GM12864 (cell line): Measurements from ENCODE around the gene CD40.

ENCODE experiments used
- DNase-seq: peaks from one replicate; pipeline ENCODE4 v3.0.0-alpha.2; 2011; ENCODE audit warnings: low read depth
- H3K4me3 ChIP-seq: 2 replicates; pipeline ENCODE4 v1.5.1; 2011; ENCODE audit warnings: mild to moderate bottlenecking, low read depth, low read length, control low read depth
- CTCF ChIP-seq: IDR thresholded peaks from 2 replicates; pipeline ENCODE4 v1.5.1; 2011; ENCODE audit warnings: low read depth, mild to moderate bottlenecking, moderate library complexity, low read length, control low read depth, inconsistent platforms; ENCODE audit errors: missing control alignments

Gene CD40

DNA sequence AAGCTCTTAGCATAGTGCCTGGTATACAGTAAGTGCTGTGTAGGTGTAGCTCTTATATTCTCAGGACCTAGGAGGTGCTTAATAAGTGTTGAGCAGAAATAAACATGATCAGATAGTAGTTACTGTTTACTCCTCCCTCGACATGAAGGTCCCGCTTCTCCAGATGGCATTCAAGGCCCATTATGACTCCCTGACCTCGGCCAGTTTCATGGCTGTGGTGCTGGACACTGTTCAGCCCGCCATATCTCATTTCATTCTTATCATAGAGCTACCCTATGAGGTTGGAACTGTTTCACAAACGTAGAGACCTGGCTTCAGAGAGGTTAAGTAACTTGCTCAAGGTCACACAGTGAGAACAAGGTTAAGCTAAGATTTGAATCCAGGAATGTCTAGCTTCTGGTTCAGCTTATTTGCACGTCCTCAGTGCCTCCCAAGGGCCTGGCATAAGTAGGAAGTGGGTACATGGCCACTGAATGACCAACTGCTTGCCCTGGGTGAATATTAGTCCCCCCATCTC, 39.0 kb downstream of the CD40 start:
- no peak overlapping the region for H3K4me3 ChIP-seq
- no peak for DNase-seq
- TF ChIP-seq CTCF: no peak

GRCh38 chr20:46157625-46158024, 39.5 kb downstream of the CD40 start:
- no peak overlapping the region for H3K4me3 ChIP-seq
- no peak for DNase-seq
- no peak for TF ChIP-seq CTCF

- TF ChIP-seq CTCF: no peak
- no peak for DNase-seq
- no peak overlapping the region for H3K4me3 ChIP-seq
These were observed 40.4 kb downstream of the CD40 start for GRCh38 chr20:46158476-46158987.

DNA sequence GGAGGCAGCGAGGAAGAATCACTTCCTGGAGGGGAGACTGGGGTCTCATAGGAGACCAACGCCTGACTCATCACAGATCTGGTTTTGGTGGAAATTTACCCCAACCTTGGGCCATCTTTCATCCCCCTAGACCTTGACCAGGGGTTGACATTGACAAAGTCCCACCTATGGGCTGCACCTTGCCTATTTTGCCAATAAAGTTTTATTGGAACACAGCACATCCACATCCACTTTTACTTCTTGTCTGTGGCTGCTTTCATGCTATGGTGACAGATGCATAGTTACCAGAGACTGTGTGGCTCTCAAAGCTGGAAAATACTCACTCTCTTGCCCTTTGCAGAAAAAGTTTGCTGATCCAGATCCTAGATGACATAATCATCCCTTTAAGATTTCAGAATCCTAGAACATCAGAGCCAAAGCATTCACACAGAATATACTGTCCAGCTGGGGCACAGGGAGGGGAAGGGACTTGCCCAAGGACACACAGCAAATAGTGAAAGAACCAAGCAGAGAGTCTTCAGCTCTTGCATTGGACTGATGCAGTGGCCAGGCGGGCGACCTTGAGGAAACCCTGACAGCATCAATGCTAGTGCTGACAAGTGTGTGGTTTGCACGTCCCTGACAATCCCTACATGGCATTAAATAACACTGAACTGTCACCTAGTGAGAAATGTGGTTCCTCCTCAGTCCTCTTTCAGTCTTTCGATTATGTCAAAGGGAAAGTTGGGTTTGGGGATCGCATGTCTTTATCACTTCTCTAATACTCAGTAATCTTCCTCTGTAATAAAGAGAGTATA, 41.2 kb downstream of the CD40 start:
- TF ChIP-seq CTCF: no peak
- H3K4me3 ChIP-seq: no peak overlapping the region
- no peak for DNase-seq

- no peak for DNase-seq
- H3K4me3 ChIP-seq: no peak overlapping the region
- TF ChIP-seq CTCF: no peak
These were observed 42.5 kb downstream of the CD40 start for GRCh38 chr20:46160661-46161060.

DNA sequence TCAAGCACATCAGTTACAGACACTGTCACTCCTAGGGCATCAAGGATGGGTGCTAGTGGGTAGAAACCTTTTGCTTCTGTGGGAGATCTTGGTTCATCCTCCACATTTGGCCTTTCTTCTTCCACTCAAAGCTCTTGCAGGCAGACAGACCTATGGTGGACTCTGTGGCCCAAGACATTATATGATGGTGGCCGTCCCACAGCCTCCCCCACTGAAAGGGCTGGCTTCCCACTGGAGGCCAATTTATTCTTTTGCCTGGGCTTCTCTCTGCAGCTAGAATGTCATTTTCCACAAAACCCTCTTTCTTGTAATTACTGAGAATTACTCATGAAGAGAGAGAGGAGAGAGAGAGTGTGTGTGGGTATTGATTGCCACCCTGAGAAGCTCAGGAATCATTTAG, 43.8 kb downstream of the CD40 start:
- H3K4me3 ChIP-seq: no peak overlapping the region
- DNase-seq: no peak
- TF ChIP-seq CTCF: no peak

- no peak for TF ChIP-seq CTCF
These were observed 46.1 kb downstream of the CD40 start for GRCh38 chr20:46164254-46164653.

More at GRCh38 chr20:46164254-46164653, 46.1 kb downstream of the CD40 start:
- DNase-seq: no peak
- H3K4me3 ChIP-seq: no peak overlapping the region
